HG02763 (cell line): Measurements from ENCODE around the gene AMOTL2.

Experiments used
- ATAC-seq: cut with Tn5 transposase; IDR thresholded peaks from one replicate; pipeline ENCODE4 v1.9.1; 2021; ENCODE audit warnings: mild to moderate bottlenecking, moderate library complexity; ENCODE audit not compliant: unreplicated experiment

Gene AMOTL2

GRCh38 chr3:134366928-134367811 is 7.1 kb downstream of the AMOTL2 start:
- no peak for ATAC-seq

GRCh38 chr3:134366221-134366927 is 7.9 kb downstream of the AMOTL2 start:
- no peak for ATAC-seq

- no peak for ATAC-seq
These were observed 8.5 kb downstream of the AMOTL2 start for GRCh38 chr3:134365766-134366065.

- ATAC-seq, result no peak
These were observed 9.1 kb downstream of the AMOTL2 start for GRCh38 chr3:134364936-134365765.

GRCh38 chr3:134364061-134364935 is 9.9 kb downstream of the AMOTL2 start:
- ATAC-seq, result no peak

GRCh38 chr3:134363381-134363755 is 10.9 kb downstream of the AMOTL2 start:
- ATAC-seq, result no peak

- no peak for ATAC-seq
These were observed 11.4 kb downstream of the AMOTL2 start for GRCh38 chr3:134362670-134363380.

GRCh38 chr3:134362221-134362620 is 12.0 kb downstream of the AMOTL2 start:
- no peak for ATAC-seq

- ATAC-seq, result no peak
These were observed 12.9 kb downstream of the AMOTL2 start for GRCh38 chr3:134361162-134361835.

GRCh38 chr3:134360046-134360445 is 14.2 kb downstream of the AMOTL2 start:
- no peak for ATAC-seq

GRCh38 chr3:134359121-134360010 is 14.9 kb downstream of the AMOTL2 start:
- no peak for ATAC-seq

- no peak for ATAC-seq
These were observed 16.1 kb downstream of the AMOTL2 start for GRCh38 chr3:134357914-134358811.

- ATAC-seq, result no peak
These were observed 16.9 kb downstream of the AMOTL2 start for GRCh38 chr3:134357261-134357913.

GRCh38 chr3:134356411-134357040 is 17.7 kb downstream of the AMOTL2 start:
- ATAC-seq, result no peak

GRCh38 chr3:134355416-134355815 is 18.8 kb downstream of the AMOTL2 start:
- ATAC-seq, result no peak

GRCh38 chr3:134354612-134355251 is 19.5 kb downstream of the AMOTL2 start:
- no peak for ATAC-seq
